Loucy (cell line): ENCODE results near the gene TM4SF18.

Experiments
- H2AFZ ChIP-seq: fragments of 200-600 bp; sonication (generic); 2 replicates; pipeline ENCODE4 v1.6.0; 2016; ENCODE audit warnings: antibody characterized with exemption, mild to moderate bottlenecking, low read length, moderate library complexity
- H3F3A ChIP-seq: fragments of 200-600 bp; 2 replicates; pipeline ENCODE4 v1.6.0; 2016; ENCODE audit warnings: antibody characterized with exemption, low read depth, mild to moderate bottlenecking
- H3K27me3 ChIP-seq: fragments of 200-600 bp; sonication (generic); 2 replicates; pipeline ENCODE4 v1.6.1; 2014; ENCODE audit warnings: low read length, mild to moderate bottlenecking; ENCODE audit not compliant: insufficient read depth, poor library complexity, severe bottlenecking
- H3K36me3 ChIP-seq: fragments of 200-600 bp; sonication (generic); 2 replicates; pipeline ENCODE4 v1.6.1; 2016; ENCODE audit warnings: low read length; ENCODE audit not compliant: insufficient read depth
- H3K4me1 ChIP-seq: fragments of 200-600 bp; sonication (generic); 2 replicates; pipeline ENCODE4 v1.5.1; 2014; ENCODE audit warnings: low read length, mild to moderate bottlenecking; ENCODE audit not compliant: insufficient read depth, poor library complexity, severe bottlenecking
- H3K4me2 ChIP-seq: fragments of 200-600 bp; sonication (generic); 2 replicates; pipeline ENCODE4 v1.6.0; 2014; ENCODE audit warnings: antibody characterized with exemption, low read length, low read depth, mild to moderate bottlenecking; ENCODE audit not compliant: poor library complexity, severe bottlenecking
- H3K4me3 ChIP-seq: fragments of 200-600 bp; sonication (generic); 2 replicates; pipeline ENCODE4 v1.5.1; 2014; ENCODE audit warnings: low read length, mild to moderate bottlenecking, mixed read lengths; ENCODE audit not compliant: poor library complexity, severe bottlenecking
- H3K79me2 ChIP-seq: fragments of 200-600 bp; sonication (generic); 2 replicates; pipeline ENCODE4 v1.6.1; 2014; ENCODE audit warnings: low read length; ENCODE audit not compliant: insufficient read depth
- H3K9ac ChIP-seq: fragments of 200-600 bp; sonication (generic); 2 replicates; pipeline ENCODE4 v1.6.0; 2014; ENCODE audit warnings: mild to moderate bottlenecking, low read depth, low read length, moderate library complexity; ENCODE audit not compliant: poor library complexity, severe bottlenecking
- H3K9me2 ChIP-seq: fragments of 200-600 bp; sonication (generic); replicated peaks from 2 replicates; pipeline ENCODE4 v1.6.1; 2016; ENCODE audit warnings: low read depth, low read length, mixed read lengths
- H3K9me3 ChIP-seq: fragments of 200-600 bp; sonication (generic); 2 replicates; pipeline ENCODE4 v1.6.1; 2014; ENCODE audit warnings: mild to moderate bottlenecking, antibody characterized with exemption, low read length, low read depth; ENCODE audit not compliant: insufficient read depth
- H4K20me1 ChIP-seq: fragments of 200-600 bp; sonication (generic); 2 replicates; pipeline ENCODE4 v1.6.0; 2014; ENCODE audit warnings: antibody characterized with exemption, low read length, mild to moderate bottlenecking; ENCODE audit not compliant: insufficient read depth, poor library complexity, severe bottlenecking
- CTCF ChIP-seq: fragments of 200-600 bp; sonication (generic); conservative IDR thresholded peaks from 2 replicates; pipeline ENCODE4 v1.5.1; 2014; ENCODE audit warnings: mild to moderate bottlenecking, antibody characterized with exemption, low read length
- EZH2phosphoT487 ChIP-seq: fragments of 200-600 bp; IDR thresholded peaks from 2 replicates; pipeline ENCODE4 v1.6.1; 2018; ENCODE audit warnings: antibody characterized with exemption, mild to moderate bottlenecking, moderate library complexity, borderline replicate concordance

Gene TM4SF18

GRCh38 chr3:149277331-149277813 is 56.1 kb downstream of the TM4SF18 start:
- Histone ChIP-seq H3K79me2 (no peaks in the 10 kb centered on the region), H2AFZ (peak overlapping the region; percentile 33; the same call in 1 of the 2 replicates), H3K9ac (peak overlapping the region; percentile 55), H3K36me3 (no peaks in the 10 kb centered on the region), H3K9me3 (no peaks in the 10 kb centered on the region), H3K27me3 (no peaks in the 10 kb centered on the region), H3K4me1 (peaks cover 51% of the 10 kb centered on the region), H3F3A (peaks cover 6% of the 10 kb centered on the region; the same call in 1 of the 2 replicates), H3K9me2 (no peaks in the 10 kb centered on the region), H4K20me1 (no peaks in the 10 kb centered on the region), H3K4me3 (peak overlapping the region; percentile 58), H3K4me2 (peak overlapping the region; percentile 65)
- TF ChIP-seq EZH2phosphoT487 (no peak), CTCF (no peak)

DNA sequence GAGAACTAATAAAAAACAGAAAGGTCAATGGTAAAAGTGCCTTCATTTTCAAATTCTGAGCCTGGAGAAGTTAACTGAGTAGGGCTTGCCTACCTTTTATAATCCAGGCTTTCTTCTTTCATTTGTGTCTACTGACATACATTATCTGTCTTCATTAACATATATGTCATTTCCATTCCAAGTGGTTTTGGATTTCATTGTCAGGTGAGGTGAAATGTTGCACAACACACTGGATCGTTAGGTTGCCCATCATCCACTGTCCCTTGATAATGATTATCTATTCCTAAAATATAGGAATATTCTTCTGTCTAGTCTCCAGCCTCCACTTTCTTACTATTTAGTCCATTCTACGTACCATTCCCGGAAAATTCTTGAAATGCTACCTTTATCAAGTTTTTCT is 56.8 kb downstream of the TM4SF18 start:
- Histone ChIP-seq H3K9me3 (no peaks in the 10 kb centered on the region), H4K20me1 (no peaks in the 10 kb centered on the region), H3K4me2 (peak overlapping the region; percentile 65), H3K4me3 (peak overlapping the region; percentile 58), H2AFZ (no peak overlapping the region), H3F3A (peaks cover 6% of the 10 kb centered on the region; the same call in 1 of the 2 replicates), H3K79me2 (no peaks in the 10 kb centered on the region), H3K9me2 (no peaks in the 10 kb centered on the region), H3K4me1 (peaks cover 44% of the 10 kb centered on the region), H3K27me3 (no peaks in the 10 kb centered on the region), H3K9ac (peak overlapping the region; percentile 55), H3K36me3 (no peaks in the 10 kb centered on the region)
- TF ChIP-seq CTCF (no peak), EZH2phosphoT487 (no peak)

DNA sequence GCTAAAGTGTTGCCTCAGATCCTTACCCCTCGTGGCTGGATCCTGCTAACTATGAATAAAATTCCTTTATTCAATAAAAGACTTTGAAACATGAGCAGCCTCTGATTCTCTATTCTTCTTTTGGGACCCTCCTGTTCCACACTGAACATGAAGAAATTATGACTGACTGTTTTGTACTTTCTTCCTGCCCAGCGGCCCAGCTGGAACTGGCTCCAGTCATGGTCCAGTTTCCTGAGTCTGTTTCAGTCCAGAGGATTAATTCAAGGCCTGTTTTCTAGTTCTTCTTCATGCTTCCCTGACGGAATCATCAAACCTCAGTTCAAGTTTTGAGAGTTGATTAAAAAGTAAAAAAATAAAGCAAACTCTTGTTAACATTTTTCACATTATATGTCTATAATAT is 59.2 kb downstream of the TM4SF18 start:
- H3K9me2 ChIP-seq, result no peaks in the 10 kb centered on the region
- no peak overlapping the region for H2AFZ ChIP-seq
- no peaks in the 10 kb centered on the region for H3K27me3 ChIP-seq

More for the DNA sequence above, 59.2 kb downstream of the TM4SF18 start:
- Histone ChIP-seq H3K9ac (no peak overlapping the region), H3K79me2 (no peaks in the 10 kb centered on the region), H3K4me1 (peaks cover 24% of the 10 kb centered on the region), H4K20me1 (no peaks in the 10 kb centered on the region), H3K36me3 (no peaks in the 10 kb centered on the region), H3K4me2 (no peak overlapping the region), H3F3A (no peaks in the 10 kb centered on the region), H3K4me3 (no peak overlapping the region), H3K9me3 (no peaks in the 10 kb centered on the region)
- TF ChIP-seq CTCF, result no peak
- TF ChIP-seq EZH2phosphoT487, result no peak
